Measurements from ENCODE around the gene TIGD3.

TIGD3 gene

GRCh38 chr11:65354265-65355012 lies at the start of gene TIGD3:
Gene TIGD3 (plus strand): TSS chr11:65354751. CDS start chr11:65355809, 1,058 bp downstream.
- DNase-seq (ENCODE audit: low read depth) = peak; percentile 79

GRCh38 chr11:65305501-65306268 lies 48.9 kb upstream of the TIGD3 start:
- DNase-seq (ENCODE audit: low read depth) = no peak

- DNase-seq (ENCODE audit: low read depth) = no peak
These were observed 47.0 kb upstream of the TIGD3 start for GRCh38 chr11:65307298-65308229.

GRCh38 chr11:65308281-65308891 lies 46.2 kb upstream of the TIGD3 start:
- DNase-seq (ENCODE audit: low read depth) = no peak

GRCh38 chr11:65309006-65309405 lies 45.5 kb upstream of the TIGD3 start:
- DNase-seq (ENCODE audit: low read depth) = no peak

GRCh38 chr11:65310215-65310614 lies 44.3 kb upstream of the TIGD3 start:
- DNase-seq (ENCODE audit: low read depth) = no peak

GRCh38 chr11:65310736-65311135 lies 43.8 kb upstream of the TIGD3 start:
- no peak for DNase-seq (ENCODE audit: low read depth)

- DNase-seq (ENCODE audit: low read depth) = no peak
These were observed 43.3 kb upstream of the TIGD3 start for GRCh38 chr11:65311170-65311678.

- peak; percentile 59 for DNase-seq (ENCODE audit: low read depth)
These were observed 39.9 kb upstream of the TIGD3 start, which contains the start of gene CDC42EP2 for GRCh38 chr11:65314501-65315203. Gene CDC42EP2 (plus strand): TSS chr11:65314866. CDS start chr11:65320899, 6,033 bp downstream.

- DNase-seq (ENCODE audit: low read depth) = peak; percentile 58
These were observed 39.2 kb upstream of the TIGD3 start for GRCh38 chr11:65315204-65315865.

GRCh38 chr11:65315866-65316226 lies 38.7 kb upstream of the TIGD3 start:
- no peak for DNase-seq (ENCODE audit: low read depth)

- DNase-seq (ENCODE audit: low read depth) = no peak
These were observed 38.1 kb upstream of the TIGD3 start for GRCh38 chr11:65316227-65317024.

- DNase-seq (ENCODE audit: low read depth) = peak; percentile 41
These were observed 37.3 kb upstream of the TIGD3 start for GRCh38 chr11:65317025-65317786.

GRCh38 chr11:65320386-65321075 lies 34.0 kb upstream of the TIGD3 start:
- no peak for DNase-seq (ENCODE audit: low read depth)

GRCh38 chr11:65321076-65321475 lies 33.5 kb upstream of the TIGD3 start:
- DNase-seq (ENCODE audit: low read depth) = no peak

GRCh38 chr11:65321828-65322485 lies 32.6 kb upstream of the TIGD3 start:
- no peak for DNase-seq (ENCODE audit: low read depth)

GRCh38 chr11:65323813-65324212 lies 30.7 kb upstream of the TIGD3 start:
- no peak for DNase-seq (ENCODE audit: low read depth)

GRCh38 chr11:65325435-65325834 lies 29.1 kb upstream of the TIGD3 start:
- no peak for DNase-seq (ENCODE audit: low read depth)
